ENCODE measurements around the gene ASCC3.

The ASCC3 gene

GRCh38 chr6:100622907-100623692, 258.0 kb downstream of the ASCC3 start:
- no peak for TF ChIP-seq CTCF (IDR thresholded peaks at IDR 0.05; ENCODE audit: control insufficient read depth, extremely low read depth, insufficient read depth)
- no peak for DNase-seq (ENCODE audit: low read depth)
- H3K4me3 ChIP-seq (ENCODE audit: low read depth, low read length): no peak overlapping the region

DNA sequence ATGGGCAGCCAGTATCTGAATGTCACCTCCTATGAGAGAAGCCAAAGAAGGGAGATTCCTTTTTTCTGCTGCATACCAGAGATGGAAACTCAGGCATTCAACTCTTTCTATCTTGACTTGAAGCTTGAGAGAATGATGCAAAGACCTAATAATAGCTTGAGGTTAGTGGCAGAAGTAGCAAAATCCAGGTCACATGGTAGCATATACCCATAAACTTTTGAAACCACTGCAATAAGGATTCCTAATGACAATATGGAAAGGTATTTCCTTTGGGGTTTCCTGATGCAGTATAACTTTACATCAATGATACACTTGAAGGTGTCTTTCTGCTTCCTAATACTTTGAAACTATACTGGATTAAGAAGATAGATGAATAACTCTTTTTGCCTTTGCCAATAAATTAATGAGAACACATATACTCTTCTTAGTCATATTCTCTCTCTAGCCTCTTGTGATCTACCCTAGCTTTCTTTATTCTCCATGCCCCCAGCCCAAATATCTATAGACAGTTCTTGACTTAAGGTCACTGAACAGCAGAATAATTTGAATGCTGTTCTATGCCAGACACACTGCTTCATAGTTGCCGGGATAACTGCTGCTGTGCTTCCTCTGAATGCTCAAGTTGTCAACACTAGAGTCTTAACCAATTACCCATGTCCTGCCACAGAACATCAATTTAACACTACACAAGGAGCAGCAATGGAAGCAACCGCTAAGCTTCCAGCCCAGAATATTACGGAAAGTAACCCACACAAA, 260.9 kb downstream of the ASCC3 start:
- no peak overlapping the region for H3K4me3 ChIP-seq (ENCODE audit: low read depth, low read length)
- TF ChIP-seq CTCF (IDR thresholded peaks at IDR 0.05; ENCODE audit: control insufficient read depth, extremely low read depth, insufficient read depth): no peak
- no peak for DNase-seq (ENCODE audit: low read depth)

DNA sequence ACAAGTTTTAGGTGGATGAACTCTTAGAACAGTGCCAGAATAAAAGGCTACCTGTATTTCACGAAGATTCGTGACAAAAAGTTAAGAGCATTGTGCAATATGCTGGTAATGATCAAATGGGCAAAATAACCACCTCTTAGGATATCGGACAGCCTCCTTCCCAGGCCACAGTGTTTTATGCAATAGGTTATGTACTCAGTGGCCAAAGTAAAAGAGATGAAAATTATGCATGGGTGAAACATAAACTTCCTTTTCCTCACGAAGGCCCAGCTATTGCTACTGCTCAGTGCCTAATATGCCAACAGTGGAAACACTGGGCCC, 262.8 kb downstream of the ASCC3 start:
- H3K4me3 ChIP-seq (ENCODE audit: low read depth, low read length): no peak overlapping the region
- TF ChIP-seq CTCF (IDR thresholded peaks at IDR 0.05; ENCODE audit: control insufficient read depth, extremely low read depth, insufficient read depth): no peak
- DNase-seq (ENCODE audit: low read depth): no peak

GRCh38 chr6:100617633-100618350, 263.3 kb downstream of the ASCC3 start:
- no peak for DNase-seq (ENCODE audit: low read depth)
- no peak overlapping the region for H3K4me3 ChIP-seq (ENCODE audit: low read depth, low read length)
- TF ChIP-seq CTCF (IDR thresholded peaks at IDR 0.05; ENCODE audit: control insufficient read depth, extremely low read depth, insufficient read depth): no peak

GRCh38 chr6:100614933-100615332, 266.2 kb downstream of the ASCC3 start:
- DNase-seq (ENCODE audit: low read depth): no peak
- TF ChIP-seq CTCF (IDR thresholded peaks at IDR 0.05; ENCODE audit: control insufficient read depth, extremely low read depth, insufficient read depth): no peak
- H3K4me3 ChIP-seq (ENCODE audit: low read depth, low read length): no peak overlapping the region

GRCh38 chr6:100614386-100614785, 266.7 kb downstream of the ASCC3 start:
- TF ChIP-seq CTCF (IDR thresholded peaks at IDR 0.05; ENCODE audit: control insufficient read depth, extremely low read depth, insufficient read depth): no peak
- DNase-seq (ENCODE audit: low read depth): no peak
- no peak overlapping the region for H3K4me3 ChIP-seq (ENCODE audit: low read depth, low read length)

Measured in LNCaP clone FGC (cell line).